T1000 (cell line): ENCODE data around the gene CTNNA2.

Experiments
- DNase-seq: peaks from one replicate; lab custom pipeline; 2025; ENCODE audit warnings: mixed read lengths; lab: John Stamatoyannopoulos, UW

The CTNNA2 gene

GRCh38 chr2:80330527-80331450, 817.9 kb downstream of the CTNNA2 start:
- DNase-seq = no peak

- DNase-seq = no peak
Observed at GRCh38 chr2:80333886-80334285, 821.0 kb downstream of the CTNNA2 start.

- no peak for DNase-seq
Observed at GRCh38 chr2:80335411-80335810, 822.6 kb downstream of the CTNNA2 start.

- DNase-seq = no peak
Observed at GRCh38 chr2:80338794-80339193, 825.9 kb downstream of the CTNNA2 start.

- DNase-seq = no peak
Observed at GRCh38 chr2:80340022-80340421, 827.2 kb downstream of the CTNNA2 start.

- DNase-seq = no peak
Observed at GRCh38 chr2:80348078-80348477, 835.2 kb downstream of the CTNNA2 start.

- no peak for DNase-seq
Observed at GRCh38 chr2:80348953-80349352, 836.1 kb downstream of the CTNNA2 start.

GRCh38 chr2:80351231-80351630, 838.4 kb downstream of the CTNNA2 start:
- no peak for DNase-seq

- DNase-seq = no peak
Observed at GRCh38 chr2:80354858-80355257, 842.0 kb downstream of the CTNNA2 start.

GRCh38 chr2:80361904-80362303, 849.1 kb downstream of the CTNNA2 start:
- no peak for DNase-seq

- no peak for DNase-seq
Observed at GRCh38 chr2:80363330-80363729, 850.5 kb downstream of the CTNNA2 start.

GRCh38 chr2:80363791-80364349, 851.0 kb downstream of the CTNNA2 start:
- DNase-seq = no peak

GRCh38 chr2:80364524-80365212, 851.8 kb downstream of the CTNNA2 start:
- no peak for DNase-seq

- DNase-seq = no peak
Observed at GRCh38 chr2:80365762-80366161, 852.9 kb downstream of the CTNNA2 start.

- DNase-seq = no peak
Observed at GRCh38 chr2:80370375-80371009, 857.6 kb downstream of the CTNNA2 start.

- no peak for DNase-seq
Observed at GRCh38 chr2:80374105-80374504, 861.3 kb downstream of the CTNNA2 start.

GRCh38 chr2:80377071-80377470, 864.2 kb downstream of the CTNNA2 start:
- DNase-seq = no peak

GRCh38 chr2:80380736-80381135, 867.9 kb downstream of the CTNNA2 start:
- DNase-seq = no peak

- no peak for DNase-seq
Observed at GRCh38 chr2:80381666-80382065, 868.8 kb downstream of the CTNNA2 start.

- no peak for DNase-seq
Observed at GRCh38 chr2:80392441-80392840, 879.6 kb downstream of the CTNNA2 start.

GRCh38 chr2:80393991-80394390, 881.1 kb downstream of the CTNNA2 start:
- no peak for DNase-seq

- no peak for DNase-seq
Observed at GRCh38 chr2:80395251-80395650, 882.4 kb downstream of the CTNNA2 start.
